GM18520 (cell line): ENCODE data around the gene FAM217A.
A peak's percentile ranks its signal among the peaks of the same experiment; 100 is the strongest.

Experiments used
- ATAC-seq: cut with Tn5 transposase; IDR thresholded peaks from one replicate; pipeline ENCODE4 v1.9.1; 2021; ENCODE audit not compliant: unreplicated experiment

Gene FAM217A

DNA sequence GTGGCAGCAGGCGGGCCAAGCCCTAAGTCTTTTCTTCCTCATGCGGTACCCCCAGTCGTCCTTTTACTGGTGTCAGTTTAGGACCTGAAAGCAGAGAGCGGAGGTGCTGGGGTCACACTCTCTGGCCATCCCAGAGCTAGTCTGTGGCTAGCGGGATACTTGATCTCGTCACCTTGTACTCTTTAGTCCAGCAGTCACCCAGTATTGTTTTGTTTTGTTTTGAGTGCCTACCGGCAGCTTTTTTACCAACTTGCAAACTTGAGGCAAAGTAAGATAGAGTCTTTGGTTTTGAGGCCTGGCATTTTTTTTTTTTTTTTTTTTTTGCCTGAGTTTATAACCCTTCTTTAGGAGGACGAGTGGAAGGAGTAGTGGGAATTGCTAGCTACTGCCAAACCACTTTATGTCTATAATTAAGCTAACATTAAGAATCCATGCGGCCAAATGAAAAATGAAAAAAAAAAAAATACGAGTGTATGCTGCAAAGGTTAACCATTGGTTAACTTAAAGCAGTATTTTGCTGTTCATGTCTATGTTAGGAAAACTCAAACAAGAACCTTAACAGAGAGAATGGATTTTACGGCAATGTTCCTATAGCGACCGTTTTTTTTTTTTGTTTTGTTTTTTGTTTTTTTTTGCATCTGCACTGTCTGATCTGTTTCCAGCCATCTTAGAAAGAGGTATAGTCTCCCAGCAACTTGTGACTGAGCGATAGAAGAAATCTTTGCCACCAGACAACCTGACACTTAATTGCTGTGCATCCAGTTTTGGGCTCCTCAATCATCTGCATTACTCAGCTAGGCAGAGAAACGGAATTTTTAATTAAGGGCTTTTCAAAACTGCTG, 56.9 kb downstream of the FAM217A start:
- ATAC-seq, result peak; percentile 1

DNA sequence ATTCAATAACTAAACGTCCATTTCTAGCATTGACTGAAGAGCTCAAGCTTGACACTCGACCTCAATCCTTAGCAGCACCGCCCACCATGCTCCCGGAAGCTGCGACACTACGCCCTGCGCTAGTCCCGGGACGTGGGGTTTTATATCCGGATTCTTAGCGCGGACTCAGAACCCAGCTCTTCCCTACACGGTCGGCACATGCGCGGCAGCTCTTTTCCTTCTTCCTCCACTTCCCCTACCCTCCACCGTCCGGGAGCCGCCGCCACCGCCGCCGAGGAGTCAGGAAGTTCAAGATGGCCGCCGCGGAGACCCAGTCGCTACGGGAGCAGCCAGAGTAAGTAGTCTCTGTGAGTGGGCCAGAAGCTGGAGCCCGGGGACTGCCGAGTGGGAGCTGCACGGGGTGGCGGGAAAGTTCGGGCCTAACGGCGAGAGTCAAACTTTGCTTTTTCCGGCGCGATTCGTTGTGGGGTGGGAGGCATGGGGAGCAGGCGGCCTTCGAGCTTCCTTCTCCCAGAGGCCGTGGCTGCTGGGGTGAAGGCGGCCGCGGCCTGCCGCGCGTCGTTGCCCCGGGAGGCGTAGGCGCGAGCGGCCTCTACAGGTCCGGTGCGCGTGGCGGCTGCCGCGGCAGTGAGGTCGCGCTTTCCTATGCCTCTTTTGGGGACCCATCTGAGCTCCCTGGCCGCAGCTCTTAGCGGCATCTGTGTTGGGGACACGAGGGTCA, 57.6 kb downstream of the FAM217A start:
- ATAC-seq, result peak; percentile 53

DNA sequence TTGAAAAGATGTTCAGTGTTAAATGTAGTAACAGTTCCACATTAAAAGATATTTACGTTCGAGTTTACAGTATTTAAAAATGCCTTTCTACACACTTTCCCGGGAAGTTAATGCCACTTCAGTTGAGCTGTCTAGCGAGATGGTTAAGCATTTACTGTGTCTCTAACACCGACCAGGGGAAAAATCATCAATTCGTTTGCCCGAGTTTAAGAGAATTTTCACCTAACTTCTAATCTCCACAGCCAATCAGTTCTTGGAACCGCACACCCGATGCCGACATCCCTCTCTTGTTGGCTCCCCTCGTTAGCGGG, 58.2 kb downstream of the FAM217A start:
- no peak for ATAC-seq

DNA sequence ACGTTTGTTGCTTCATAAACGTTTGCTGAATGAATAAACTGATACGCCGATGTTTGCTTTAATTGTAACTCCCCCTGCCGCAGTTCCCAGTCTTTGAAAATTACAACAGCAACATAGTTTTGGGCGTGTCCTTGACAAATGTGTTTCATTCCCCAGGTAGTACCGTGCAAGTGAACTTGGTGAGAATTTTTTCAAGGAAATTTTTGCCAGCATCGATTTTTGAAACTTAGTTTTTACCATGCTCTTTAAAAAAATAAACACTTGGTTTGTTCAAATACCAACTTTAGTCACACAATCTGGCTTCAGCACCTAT, 60.1 kb downstream of the FAM217A start:
- ATAC-seq, result no peak
